HepG2 (cell line): ENCODE measurements around the gene CHD2. TPM values are rescaled to one million over a fixed set of nuclear protein-coding genes. Genes with fewer than 3 reads are reported as not detected.

Experiments
- ATAC-seq: fragments of 200-7000 bp; cut with Tn5 transposase; 3 replicates; pipeline ENCODE4 v1.9.1; 2020; ENCODE audit warnings: mild to moderate bottlenecking, moderate library complexity
- BruUV-seq: library from RNA; stranded (reverse); fragments of 400-500 nt; replicated peaks from 2 replicates; lab custom pipeline; 2021; lab: Mats Ljungman, UMichigan
- CTCF ChIA-PET: fragments of 300-600 bp; formaldehyde crosslinking; extraction: SDS; loops from one replicate; lab custom pipeline; 2021; ENCODE audit warnings: low total read pairs, inconsistent platforms, low intra/inter-chr PET ratio; lab: Yijun Ruan, JAX
- POLR2A ChIA-PET: fragments of 350-600 bp; sonication (Branson Sonifier 250); formaldehyde crosslinking; loops from one replicate; lab custom pipeline; 2020; ENCODE audit warnings: antibody characterized with exemption, inconsistent platforms; lab: Yijun Ruan, JAX
- DNase-seq: peaks from one replicate; pipeline ENCODE4 v3.0.0-alpha.2; 2015; ENCODE audit warnings: low spot score
- FAIRE-seq: peaks from 3 replicates; lab custom pipeline; 2011; peaks lifted over from hg19 to GRCh38; lab: Jason Lieb, UNC
- H2AFZ ChIP-seq: one replicate; pipeline ENCODE4 v1.6.1; 2011; ENCODE audit warnings: low read length, inconsistent platforms
- H3K27ac ChIP-seq: fragments of 300-600 bp; 3 replicates; pipeline ENCODE4 v1.8.0; 2011; ENCODE audit warnings: mixed run types, mild to moderate bottlenecking, mixed read lengths, low read length, inconsistent platforms; ENCODE audit not compliant: insufficient read depth; ENCODE audit errors: extremely low read length
- H3K27me3 ChIP-seq, 2 experiments: fragments of 200-600 bp in 1 of 2; 2 replicates in 1 of 2; 3 replicates in 1 of 2; pipeline versions ENCODE4 v1.6.0 to v1.8.0; 2011; ENCODE audit warnings: low read length in 2 of 2, mild to moderate bottlenecking in 2 of 2, moderate library complexity in 2 of 2, inconsistent platforms in 1 of 2; ENCODE audit not compliant: insufficient read depth in 2 of 2, control insufficient read depth in 1 of 2
- H3K36me3 ChIP-seq, 2 experiments: fragments of 200-600 bp in 1 of 2; replicated peaks in 1 of 2; 2 replicates in 1 of 2; 3 replicates in 1 of 2; pipeline versions ENCODE4 v1.5.1 to v1.8.0; 2011; ENCODE audit warnings: low read length in 2 of 2, inconsistent platforms in 1 of 2; ENCODE audit not compliant: insufficient read depth in 2 of 2, control insufficient read depth in 1 of 2
- H3K4me1 ChIP-seq: 2 replicates; pipeline ENCODE4 v1.5.1; 2012; ENCODE audit warnings: low read length, inconsistent platforms; ENCODE audit not compliant: insufficient read depth
- H3K4me2 ChIP-seq: 2 replicates; pipeline ENCODE4 v1.6.0; 2011; ENCODE audit warnings: low read depth, low read length, inconsistent platforms
- H3K4me3 ChIP-seq, 3 experiments: fragments of 200-600 bp in 1 of 3; sonication (generic), shearing (Covaris generic) in 1 of 3; replicated peaks in 1 of 3; 2 replicates each; pipeline ENCODE4 v1.5.1; 2011 to 2016; ENCODE audit warnings: low read length in 3 of 3, inconsistent platforms in 2 of 3, low read depth in 2 of 3, mild to moderate bottlenecking in 2 of 3, control low read depth in 1 of 3, mixed read lengths in 1 of 3; ENCODE audit not compliant: insufficient read depth in 1 of 3
- H3K79me2 ChIP-seq: one replicate; pipeline ENCODE4 v1.6.1; 2011; ENCODE audit warnings: low read length, inconsistent platforms; ENCODE audit not compliant: insufficient read depth
- H3K9ac ChIP-seq: 2 replicates; pipeline ENCODE4 v1.6.0; 2011; ENCODE audit warnings: mild to moderate bottlenecking, low read depth, low read length, inconsistent platforms; ENCODE audit not compliant: insufficient read depth
- H3K9me3 ChIP-seq: 2 replicates; pipeline ENCODE4 v1.5.1; 2012; ENCODE audit warnings: mild to moderate bottlenecking, low read length
- H4K20me1 ChIP-seq: 2 replicates; pipeline ENCODE4 v1.6.0; 2011; ENCODE audit warnings: inconsistent platforms, mild to moderate bottlenecking, low read length, moderate library complexity; ENCODE audit not compliant: insufficient read depth
- EZH2 ChIP-seq: conservative IDR thresholded peaks from 2 replicates; pipeline ENCODE4 v1.6.1; 2012; ENCODE audit warnings: mild to moderate bottlenecking, low read depth, low read length, moderate library complexity
- MED8 ChIP-seq: sonication (generic); formaldehyde crosslinking; IDR thresholded peaks from 2 replicates; pipeline ENCODE4 v1.8.1; 2023; ENCODE audit warnings: mild to moderate bottlenecking, missing genetic modification reagents; ENCODE audit not compliant: insufficient replicate concordance
- NR2F1 ChIP-seq, 2 experiments: fragments of 450-650 bp in 1 of 2; formaldehyde crosslinking in 1 of 2; IDR thresholded peaks; 2 replicates each; pipeline versions ENCODE4 v1.5.0 to v1.6.1; 2016 to 2020; ENCODE audit warnings: mild to moderate bottlenecking in 1 of 2, missing compliant biosample characterization in 1 of 2, missing genetic modification reagents in 1 of 2, moderate library complexity in 1 of 2
- NR3C1 ChIP-seq: sonication (generic); formaldehyde crosslinking; IDR thresholded peaks from 2 replicates; pipeline ENCODE4 v1.4.0; 2020; ENCODE audit warnings: missing genetic modification reagents
- ZNF263 ChIP-seq: sonication (generic); formaldehyde crosslinking; IDR thresholded peaks from 2 replicates; pipeline ENCODE4 v1.4.0; 2020; ENCODE audit warnings: missing genetic modification reagents
- ZNF577 ChIP-seq: sonication (generic); formaldehyde crosslinking; IDR thresholded peaks from 2 replicates; pipeline ENCODE4 v1.4.0; 2020; ENCODE audit warnings: mild to moderate bottlenecking, low read depth, missing genetic modification reagents, borderline replicate concordance
- ZNF691 ChIP-seq: sonication (generic); formaldehyde crosslinking; IDR thresholded peaks from 2 replicates; pipeline ENCODE4 v1.4.0; 2020; ENCODE audit warnings: missing genetic modification reagents, low read depth, mild to moderate bottlenecking, borderline replicate concordance
- WGBS: methylation state at CpG from one replicate; pipeline ENCODE4 v1.1.6; 2017; ENCODE audit warnings: low lambda C conversion rate; 5-methylcytosine and 5-hydroxymethylcytosine counted together
- in situ Hi-C: cut with HindIII; loops from 2 replicates; pipeline ENCODE4 v1.10.0; 2017; ENCODE audit warnings: low pct_unique_long_range_greater_than_20kb; ENCODE audit not compliant: extremely low pct_ligation_motif_present
- intact Hi-C: fragments of 100-400 bp; cut with micrococcal nuclease; formaldehyde crosslinking; loops from one replicate; pipeline ENCODE4 v1.10.0; 2022; ENCODE audit not compliant: unreplicated experiment
- polyA plus RNA-seq, 8 experiments: library from polyadenylated mRNA; depleted of rRNA in 3 of 8; stranded (reverse) in 7 of 8; unstranded in 1 of 8; fragments of >200 nt; fragmentation: Illumina TruSeq in 4 of 8; extraction: Trizol in 4 of 8; gene quantifications; 2 replicates each; pipeline versions ENCODE4 v1.2.1 to v1.2.3, GENCODE V29; 2011 to 2016; ENCODE audit warnings: low read depth in 4 of 8, missing spikeins in 1 of 8, mixed read lengths in 1 of 8; ENCODE audit not compliant: insufficient read depth in 1 of 8
- total RNA-seq, 5 experiments: library from RNA; depleted of rRNA; stranded (reverse); fragments of >200 nt; fragmentation: Illumina TruSeq; extraction: Trizol; gene quantifications; 2 replicates each; pipeline ENCODE4 v1.2.3, GENCODE V29; 2016; ENCODE audit warnings: low read depth in 1 of 5

CHD2 gene
- total and polyA plus RNA-seq, 2 of the 13 experiments (the other 11 are each of a cell fraction or from before 2014, with no cell fraction given) = 54.0 to 54.1 TPM

- FAIRE-seq (no peak), ATAC-seq (no peak), DNase-seq (no peak)
- no peak overlapping the region for H3K9ac ChIP-seq
- no peak overlapping the region for H3K4me2 ChIP-seq
- H2AFZ ChIP-seq = no peak overlapping the region
- no peaks in the 10 kb centered on the region for H3K9me3 ChIP-seq
- H3K27me3 ChIP-seq = peaks cover 18 to 68% of the 10 kb centered on the region in 2 experiments
- no TSS peak for BruUV-seq
- no peaks in the 10 kb centered on the region for H3K36me3 ChIP-seq
- H3K79me2 ChIP-seq = no peaks in the 10 kb centered on the region
- no peak overlapping the region for H3K4me3 ChIP-seq
- TF ChIP-seq ZNF577 (no peak), ZNF263 (no peak), EZH2 (0 out of 2 replicates have a peak, but pooled peaks have one; percentile 40), NR2F1 (CRISPR knock-in tag; IDR thresholded peaks at IDR 0.05) (no peak), NR3C1 (CRISPR knock-in tag) (no peak), MED8 (no peak), ZNF691 (CRISPR knock-in tag) (no peak)
- CTCF ChIA-PET = no interaction called here
- in situ Hi-C loops = no loop called here
- POLR2A ChIA-PET = no interaction called here
- H4K20me1 ChIP-seq = no peaks in the 10 kb centered on the region
- intact Hi-C loops = no loop called here
- 18% methylated on average over 15 of the region's 23 CpGs for WGBS
- no peaks in the 10 kb centered on the region for H3K4me1 ChIP-seq
- H3K27ac ChIP-seq = no peak overlapping the region
Measured at GRCh38 chr15:93063796-93064690, 163.9 kb downstream of the CHD2 start.
